GM23248 (cell line): ENCODE results near the gene PTPN14.

Source experiments
- EZH2 ChIP-seq: fragments of 200-600 bp; sonication (generic); IDR thresholded peaks from 2 replicates; pipeline ENCODE4 v1.6.1; 2018; ENCODE audit warnings: antibody characterized with exemption, mild to moderate bottlenecking; ENCODE audit not compliant: insufficient read depth, poor library complexity, severe bottlenecking
- EZH2phosphoT487 ChIP-seq: fragments of 200-600 bp; sonication (generic); IDR thresholded peaks from 2 replicates; pipeline ENCODE4 v1.6.1; 2018; ENCODE audit warnings: antibody characterized with exemption, moderate library complexity, mild to moderate bottlenecking, low read depth; ENCODE audit not compliant: insufficient read depth

DNA sequence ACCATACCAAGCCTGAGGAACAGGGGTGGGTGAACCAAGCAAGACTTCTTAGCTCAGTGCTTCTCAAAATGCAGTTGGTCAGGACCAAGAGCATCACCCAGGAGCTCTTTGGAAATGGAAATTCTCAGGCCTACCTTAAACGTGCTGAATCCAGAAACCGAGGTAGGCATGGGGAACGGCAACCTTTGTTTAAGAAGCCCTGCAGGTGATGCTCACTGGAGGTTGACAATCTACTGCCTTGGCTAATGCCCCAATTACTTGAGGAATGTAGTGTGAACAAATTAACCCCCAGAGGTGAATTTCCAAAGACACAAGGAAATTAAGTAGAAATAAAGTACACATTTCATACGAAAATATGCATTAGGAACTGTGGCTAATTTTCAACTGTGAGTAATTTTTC, 5.3 kb downstream of the PTPN14 start:
- TF ChIP-seq EZH2, result no peak
- no peak for TF ChIP-seq EZH2phosphoT487
